ENCODE data around the gene GABRD.

GABRD gene

DNA sequence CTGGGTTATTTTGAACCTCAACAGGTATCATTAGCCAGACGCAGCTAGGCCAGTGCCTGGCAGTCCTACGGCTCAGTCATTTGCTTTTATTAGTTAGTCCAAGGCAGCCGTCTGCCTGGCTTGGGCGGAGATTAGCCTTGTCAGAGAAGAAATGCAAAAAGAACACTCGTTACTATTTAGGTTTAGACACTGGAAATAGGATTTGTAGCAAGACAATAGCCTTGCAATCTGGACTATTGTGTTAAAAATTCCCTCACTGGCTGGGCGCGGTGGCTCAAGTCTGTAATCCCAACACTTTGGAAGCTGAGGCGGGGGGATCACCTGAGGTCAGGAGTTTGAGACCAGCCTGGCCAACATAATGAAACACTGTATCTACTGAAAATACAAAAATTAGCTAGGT, 20.1 kb downstream of the GABRD start:
- no peak for DNase-seq (ENCODE audit: low read depth)

DNA sequence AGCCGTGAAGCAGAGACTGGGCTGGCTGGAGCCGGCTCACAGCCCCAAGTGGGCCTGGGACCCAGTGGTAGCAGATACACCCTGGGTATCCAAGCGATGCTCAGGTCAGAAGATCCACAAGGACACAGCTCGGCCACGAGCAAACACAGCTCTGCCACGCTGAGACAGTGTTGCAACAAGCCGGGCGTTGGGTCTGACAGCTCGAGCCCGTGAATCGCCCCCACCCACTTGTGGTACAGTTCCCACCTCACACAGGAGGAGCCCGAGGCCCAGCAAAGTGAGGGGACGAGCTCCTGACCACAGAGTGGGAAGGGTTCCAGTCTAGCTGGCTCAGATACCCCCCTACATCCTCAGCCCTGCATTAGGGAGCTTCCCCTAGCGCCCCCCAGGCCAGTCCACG, 22.2 kb downstream of the GABRD start:
- no peak for DNase-seq (ENCODE audit: low read depth)

DNA sequence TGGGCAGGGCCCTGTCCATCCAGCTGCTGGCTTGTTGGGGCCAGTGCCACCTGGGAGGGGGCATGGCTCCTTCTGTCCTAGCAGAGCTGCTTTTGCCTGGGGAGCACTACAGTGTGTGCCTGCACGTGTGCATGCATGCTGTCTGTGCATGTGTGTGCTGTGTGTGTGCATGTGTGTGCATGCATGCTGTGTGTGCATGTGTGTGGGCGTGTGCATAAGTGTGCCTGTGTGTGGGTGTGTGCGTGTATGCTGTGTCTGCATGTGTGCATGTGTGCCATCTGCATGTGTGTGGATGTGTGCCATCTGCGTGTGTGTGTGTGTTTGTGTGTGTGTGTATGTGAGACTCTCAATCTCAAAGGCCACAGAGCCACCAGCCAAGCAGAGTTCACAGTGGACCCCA, 22.7 kb downstream of the GABRD start:
- no peak for DNase-seq (ENCODE audit: low read depth)

DNA sequence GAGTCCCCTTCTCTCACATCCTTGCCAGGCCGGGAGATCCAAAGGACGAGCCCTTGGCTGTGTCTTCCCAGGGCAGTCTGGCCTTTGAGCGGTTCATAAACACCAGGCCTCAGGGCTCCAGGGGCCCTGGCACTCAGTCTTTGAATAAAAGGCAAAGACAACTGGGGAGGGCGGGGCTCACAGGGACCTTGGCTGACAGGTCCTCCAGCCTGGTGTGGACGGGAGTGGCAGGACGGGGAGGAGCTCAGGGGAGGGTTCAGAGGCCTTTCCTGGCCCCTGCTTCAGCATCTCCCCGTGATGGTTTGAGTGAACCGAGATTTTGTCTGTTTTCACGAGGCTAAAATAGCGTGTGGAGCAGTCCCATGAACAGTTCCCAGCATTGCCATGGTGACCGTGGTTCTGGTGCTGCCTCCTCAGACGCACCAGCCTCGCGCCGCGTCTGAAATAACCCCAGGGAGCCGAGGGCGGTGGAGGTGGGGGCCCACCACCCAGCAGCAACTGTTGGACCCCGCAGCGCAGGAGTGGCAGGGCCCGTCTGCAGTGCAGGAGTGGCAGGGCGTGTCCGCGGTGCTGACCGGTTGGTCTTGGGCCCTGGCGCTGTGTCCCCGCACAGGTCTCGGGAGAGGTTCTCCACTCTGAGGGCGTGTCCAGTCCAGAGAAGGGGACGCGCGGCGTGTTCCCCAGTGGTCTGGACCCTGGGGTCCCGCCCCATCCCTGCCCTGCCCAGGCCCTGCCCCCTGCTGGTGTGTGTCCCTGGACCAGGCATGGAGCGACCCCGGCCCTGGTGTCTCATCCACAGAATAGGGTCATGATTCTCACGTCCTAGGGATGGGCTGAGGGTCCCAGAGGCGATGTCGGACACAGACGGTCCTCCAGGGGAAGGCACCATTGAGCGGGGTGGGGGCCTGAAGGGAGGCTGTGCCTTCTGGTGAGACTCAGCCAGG, 24.0 kb downstream of the GABRD start:
- DNase-seq (ENCODE audit: low read depth): no peak

DNA sequence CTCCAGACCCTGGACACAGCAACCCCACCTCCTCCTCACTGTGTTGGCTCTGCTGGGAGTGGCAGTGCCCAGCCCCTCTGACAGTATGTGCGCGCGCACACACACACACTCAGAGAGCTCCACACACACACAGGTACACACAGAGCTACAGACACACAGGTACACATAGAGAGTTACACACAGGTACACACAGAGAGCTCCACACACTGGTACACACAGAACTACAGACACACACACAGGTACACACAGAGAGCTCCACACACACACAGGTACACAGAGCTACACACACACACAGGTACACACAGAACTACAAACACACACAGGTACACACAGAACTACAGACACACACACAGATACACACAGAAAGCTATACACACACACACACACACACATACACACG, 24.7 kb downstream of the GABRD start:
- DNase-seq (ENCODE audit: low read depth): no peak

DNA sequence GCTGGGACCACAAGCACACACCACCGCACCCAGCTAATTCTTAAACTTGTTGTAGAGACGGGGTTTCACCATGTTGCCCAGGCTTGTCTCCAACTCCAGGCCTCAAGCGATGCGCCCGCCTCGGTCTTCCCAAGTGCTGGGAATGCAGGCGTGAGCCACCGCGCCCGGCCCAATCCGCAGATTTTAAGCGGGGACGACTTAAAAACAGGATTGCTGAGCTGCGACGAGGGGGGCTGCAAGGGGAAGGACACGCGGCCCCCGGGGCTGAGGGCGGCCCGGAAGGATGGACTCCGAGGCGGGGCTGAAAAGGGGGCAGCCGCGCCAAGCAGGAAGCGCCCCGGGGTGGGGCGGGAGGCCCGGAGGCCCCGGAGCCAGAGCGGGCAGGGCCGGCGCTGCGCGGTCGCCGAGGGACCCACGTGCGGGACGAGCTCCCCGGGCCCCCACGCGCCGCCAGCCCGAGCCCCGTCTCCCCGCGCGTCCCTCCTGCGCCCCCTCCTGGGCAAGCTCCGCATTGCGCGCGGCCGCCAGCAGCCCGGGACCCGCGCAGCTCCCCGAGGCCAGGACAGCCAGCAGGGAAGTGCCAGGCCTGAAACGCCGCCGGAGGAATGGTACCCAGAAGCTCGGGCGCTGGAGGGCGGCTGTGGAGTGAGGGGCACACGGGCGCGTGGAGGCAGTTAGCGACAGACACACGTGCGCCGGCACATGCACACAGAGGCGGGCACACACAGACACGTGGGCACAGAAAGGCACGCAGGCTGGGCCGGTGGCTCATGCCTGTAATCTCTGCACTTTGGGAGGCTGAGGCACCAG, 25.6 kb downstream of the GABRD start:
- DNase-seq (ENCODE audit: low read depth): peak; percentile 71

DNA sequence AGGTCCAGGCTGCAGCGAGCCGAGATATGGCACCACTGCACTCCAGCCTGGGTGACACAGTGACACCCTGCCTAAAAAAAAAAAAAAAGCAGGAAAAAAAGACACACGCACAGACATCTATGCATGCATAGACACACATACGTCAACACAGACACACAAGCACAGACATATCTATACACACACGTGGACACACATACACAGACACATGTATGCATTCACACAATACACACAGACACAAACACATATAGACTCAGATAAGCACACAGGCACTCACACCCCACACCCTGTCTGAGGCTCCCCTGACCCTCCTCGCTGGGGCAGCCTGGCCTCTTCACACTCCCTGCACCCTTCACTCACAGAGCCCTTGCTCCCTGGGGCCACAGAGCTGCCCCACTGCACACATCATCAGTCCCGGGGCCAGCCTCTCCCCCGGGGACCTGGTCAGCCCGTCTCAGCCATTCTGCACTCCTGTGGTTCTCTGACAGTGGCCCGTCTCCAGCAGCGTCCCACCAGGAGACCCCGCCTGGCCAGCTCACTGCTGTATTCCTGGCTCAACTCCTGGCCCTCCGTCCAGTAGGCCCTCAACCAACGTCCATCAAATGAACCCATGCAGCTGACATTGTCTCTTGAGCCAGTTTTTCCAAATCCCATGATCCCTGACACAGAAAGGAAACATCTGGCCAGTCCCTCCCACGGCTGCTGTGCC, 26.5 kb downstream of the GABRD start:
- DNase-seq (ENCODE audit: low read depth): no peak

DNA sequence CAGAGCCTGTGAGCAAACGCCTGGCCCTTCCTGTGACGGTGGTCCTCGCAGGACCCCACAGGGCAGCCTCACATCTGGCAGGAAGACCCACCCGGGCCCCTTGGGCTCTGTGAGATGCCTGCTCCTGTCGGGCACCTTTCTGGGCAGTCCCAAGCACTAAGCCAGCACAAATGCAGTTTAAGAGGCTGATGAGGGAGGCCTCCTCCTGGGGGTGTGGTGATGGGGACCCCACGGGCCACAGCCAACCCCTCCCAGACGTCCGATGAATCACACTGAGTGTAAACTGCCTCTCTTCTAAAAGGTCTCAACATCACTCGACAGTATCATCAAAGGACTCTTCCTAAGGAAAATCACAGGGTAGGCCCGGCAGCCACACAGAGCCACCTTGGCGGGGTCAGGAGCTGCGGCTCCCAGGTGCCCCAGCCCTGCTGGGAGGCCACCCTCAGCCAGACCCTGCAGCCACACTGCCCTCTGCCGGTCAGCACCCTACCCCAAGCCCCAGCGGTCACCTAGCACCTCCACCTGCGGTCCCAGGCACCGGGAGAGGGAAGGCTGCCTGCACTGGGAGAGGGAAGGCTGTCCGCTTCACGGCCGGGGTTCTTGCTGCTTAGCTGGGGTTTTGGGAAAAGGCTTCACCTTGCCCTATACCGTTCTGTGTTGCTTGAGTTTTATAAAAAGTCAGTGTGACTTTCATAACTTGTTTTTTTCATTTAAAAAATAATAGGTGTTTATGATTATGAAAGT, 27.2 kb downstream of the GABRD start:
- DNase-seq (ENCODE audit: low read depth): no peak

DNA sequence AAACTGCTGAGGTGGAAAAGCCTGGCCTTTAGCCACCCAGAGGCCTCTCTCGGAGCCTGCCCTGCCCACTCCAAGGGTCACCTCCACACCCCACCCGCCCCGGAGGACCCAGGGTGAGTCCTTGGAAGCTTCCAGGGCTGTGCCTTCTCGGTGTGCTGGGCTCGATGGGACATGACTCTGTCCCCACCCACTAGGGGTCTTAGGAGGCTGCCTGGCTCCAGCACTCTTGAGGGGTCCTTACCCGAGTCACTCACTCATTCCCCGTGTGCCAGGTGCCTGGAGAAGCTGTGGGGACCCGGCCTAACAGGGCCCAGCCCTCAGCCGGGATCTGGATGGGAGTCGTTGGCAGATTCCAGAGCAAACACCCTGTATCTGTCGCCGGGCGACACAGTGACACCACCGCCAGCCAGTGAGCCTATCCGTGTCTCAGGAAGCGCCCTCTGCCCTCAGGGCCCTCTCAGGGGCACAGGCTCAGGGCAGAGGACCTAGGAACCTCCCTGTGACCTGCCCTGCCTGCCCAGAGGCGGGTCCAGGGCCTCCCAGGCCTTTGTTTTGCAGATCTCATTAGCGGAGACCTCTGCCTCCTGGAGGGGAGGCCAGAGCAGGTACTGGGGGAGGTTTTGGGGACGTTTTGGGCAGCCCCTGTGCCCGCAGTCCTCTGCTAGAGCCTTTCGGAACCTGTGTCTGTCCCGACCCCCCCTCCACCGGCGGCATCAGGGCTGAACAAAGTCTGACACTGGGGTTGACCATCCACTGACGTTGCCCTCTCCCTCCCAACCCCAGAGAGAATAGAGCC, 28.0 kb downstream of the GABRD start:
- no peak for DNase-seq (ENCODE audit: low read depth)

DNA sequence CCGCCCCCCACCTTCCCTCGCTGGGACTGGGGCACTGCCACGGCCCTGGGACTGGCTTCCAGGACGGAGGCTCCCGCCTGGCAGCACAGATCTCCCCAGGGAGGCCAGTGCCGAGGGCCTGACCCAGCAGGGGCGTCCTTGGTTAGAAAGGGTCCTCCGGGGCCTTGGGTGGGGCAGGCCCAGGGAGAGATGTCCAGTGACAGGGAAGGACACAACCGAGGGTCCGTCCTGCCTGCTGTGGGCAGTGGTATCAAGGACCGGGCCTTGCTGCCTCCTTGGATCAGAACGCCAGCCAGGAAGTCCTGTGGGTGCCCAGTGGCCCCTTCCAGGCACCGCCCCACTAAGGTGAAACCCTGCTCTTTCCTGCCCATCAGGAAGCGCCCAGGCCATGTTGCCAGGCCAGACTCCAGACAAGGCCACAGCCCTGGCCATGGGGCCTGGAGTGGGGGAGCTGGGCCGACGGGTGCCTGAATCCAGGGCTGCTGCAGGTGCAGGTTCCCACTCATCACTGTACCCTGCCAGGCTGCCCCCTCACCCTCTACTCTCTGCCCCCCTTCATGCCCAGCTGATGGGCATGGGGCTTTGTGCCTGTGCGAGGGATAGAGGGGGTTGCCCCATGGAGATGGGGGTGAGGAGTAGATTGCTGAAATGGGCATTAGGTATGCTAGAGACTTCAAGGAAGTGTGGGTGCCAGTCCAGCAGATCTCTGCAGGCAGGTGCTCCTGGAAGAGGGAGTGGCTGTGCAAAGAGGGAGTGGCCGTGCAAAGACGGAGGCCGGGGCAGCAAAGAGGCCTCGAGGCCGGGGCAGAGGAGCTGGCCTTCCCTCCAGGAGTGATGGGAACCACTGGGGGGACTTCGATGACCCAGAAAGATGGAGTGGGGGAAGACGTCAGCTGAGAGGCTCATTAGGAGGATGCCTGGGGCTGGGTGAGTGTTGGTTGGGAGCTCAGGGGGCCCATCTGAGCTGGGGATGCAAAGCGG, 28.9 kb downstream of the GABRD start:
- DNase-seq (ENCODE audit: low read depth): no peak

DNA sequence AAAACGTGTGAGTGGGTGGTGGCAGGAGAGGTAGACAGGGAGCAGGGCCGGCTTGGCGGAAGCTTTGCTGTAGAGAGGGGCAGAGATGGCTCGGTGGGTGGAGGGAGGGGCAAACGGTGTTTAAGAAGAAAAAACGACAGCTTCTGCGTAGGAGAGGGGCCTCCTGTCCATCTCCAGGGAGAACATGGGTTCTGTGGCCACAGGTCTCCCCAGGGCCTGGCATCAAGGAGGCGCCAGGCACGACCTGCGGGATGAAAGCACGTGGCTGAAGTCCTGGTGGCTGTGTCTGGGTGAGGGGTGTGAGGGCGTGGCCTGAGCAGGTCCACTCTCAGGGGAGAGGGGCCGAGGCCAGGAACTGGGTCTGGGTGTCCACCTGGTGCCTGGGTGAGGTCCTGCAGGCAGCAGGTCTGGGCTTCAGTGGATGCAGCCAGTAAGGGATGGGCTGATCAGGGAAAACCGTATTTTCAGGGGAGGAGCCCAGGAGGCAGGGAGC, 30.1 kb downstream of the GABRD start:
- no peak for DNase-seq (ENCODE audit: low read depth)

DNA sequence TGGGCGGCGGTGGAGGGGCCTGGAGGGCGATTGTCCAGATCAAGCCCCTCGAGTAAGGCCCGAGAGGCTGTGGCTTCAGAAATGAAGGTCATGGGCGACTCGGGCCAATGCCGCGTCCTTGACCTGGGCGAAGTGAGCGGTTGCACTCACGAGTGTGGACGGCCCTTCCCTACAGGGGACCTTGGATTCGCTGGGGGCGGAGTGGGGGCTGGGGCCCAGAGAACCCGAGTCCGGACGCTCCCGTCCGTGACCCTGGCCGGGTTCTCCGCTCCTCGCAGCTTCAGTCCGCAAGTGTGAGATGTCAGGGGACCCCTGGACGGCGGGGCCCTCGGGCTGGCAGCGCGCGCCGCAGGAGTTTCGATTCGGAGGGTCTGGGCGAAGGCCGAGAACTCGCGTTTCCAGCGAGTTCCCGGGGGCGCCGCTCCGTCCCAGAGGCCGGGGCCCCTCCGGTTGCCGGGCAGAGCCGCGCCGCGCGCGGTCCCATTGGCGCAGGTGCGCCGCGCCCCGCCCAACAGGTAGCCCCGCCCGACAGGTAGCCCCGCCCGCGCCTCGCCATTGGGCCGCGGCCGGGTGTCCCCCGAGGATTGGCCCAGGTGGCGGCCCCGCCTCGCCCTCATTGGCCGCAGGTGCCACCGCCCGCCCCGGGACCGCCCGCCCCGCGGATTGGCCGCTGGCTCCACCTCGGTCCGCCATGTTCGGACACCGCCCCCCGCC, 30.7 kb downstream of the GABRD start, which contains the start of gene PRKCZ:
TSS of gene PRKCZ (plus strand) at position 694 of the 714 bp plus-strand sequence. CDS start 220 bp downstream, outside the sequence.
- DNase-seq (ENCODE audit: low read depth): peak; percentile 92

DNA sequence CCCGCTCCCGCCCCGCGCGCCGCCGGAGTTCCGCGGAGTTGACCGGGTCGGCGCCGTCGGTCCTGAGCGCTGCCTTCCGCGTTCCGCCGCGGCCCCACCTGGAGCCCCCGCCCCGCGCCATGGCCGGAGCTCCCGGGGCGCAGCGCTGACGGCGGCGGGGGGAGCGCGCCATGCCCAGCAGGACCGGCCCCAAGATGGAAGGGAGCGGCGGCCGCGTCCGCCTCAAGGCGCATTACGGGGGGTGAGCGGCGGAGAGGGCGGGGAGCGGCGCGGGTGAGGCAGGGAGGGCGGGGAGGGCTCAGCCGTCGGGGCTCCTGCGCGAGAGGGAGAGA, 31.3 kb downstream of the GABRD start:
- no peak for DNase-seq (ENCODE audit: low read depth)

DNA sequence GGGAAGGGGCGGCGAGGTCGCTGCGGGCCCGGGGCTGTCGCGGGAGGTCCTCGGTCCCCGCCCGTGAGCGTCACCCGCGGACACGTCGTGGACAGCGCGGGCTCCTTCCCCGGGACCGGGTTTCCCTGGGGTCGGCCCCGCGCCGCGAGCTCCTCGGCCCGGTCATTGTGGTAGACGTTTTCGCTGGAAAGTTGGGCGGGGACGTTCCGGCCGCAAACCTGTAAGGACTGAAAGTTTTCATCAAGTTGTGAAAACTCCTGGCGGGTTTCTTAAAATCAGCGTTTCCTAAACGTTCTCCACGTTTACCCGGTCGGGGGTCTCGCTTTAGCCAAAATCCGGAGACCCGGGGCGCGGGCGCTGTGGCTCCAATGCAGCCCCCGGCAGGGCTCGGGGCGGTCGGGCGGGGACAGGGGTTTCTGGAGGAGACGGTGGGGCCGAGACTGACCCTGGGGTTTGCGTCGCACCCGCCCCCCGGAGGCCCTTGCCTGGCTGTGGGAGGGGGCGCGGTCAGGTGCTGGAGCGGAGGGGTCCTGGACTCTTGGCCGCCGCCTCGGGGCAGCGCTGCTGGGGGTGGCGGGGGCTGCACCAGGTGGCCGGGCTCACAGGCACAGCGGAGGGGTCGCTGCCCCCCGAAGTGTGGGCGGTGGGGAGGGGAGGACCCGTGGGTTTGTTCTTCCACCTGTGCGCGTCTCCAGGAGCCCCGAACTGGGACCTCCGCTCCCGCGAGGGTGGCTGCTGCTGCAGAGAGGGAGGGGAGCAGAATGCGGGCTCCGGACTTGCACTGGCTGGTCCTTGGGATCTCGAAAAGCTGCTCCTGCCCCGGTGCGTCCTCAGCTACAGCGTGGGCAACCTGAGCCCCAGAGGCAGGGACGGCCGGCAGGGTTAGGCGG, 31.9 kb downstream of the GABRD start:
- no peak for DNase-seq (ENCODE audit: low read depth)

DNA sequence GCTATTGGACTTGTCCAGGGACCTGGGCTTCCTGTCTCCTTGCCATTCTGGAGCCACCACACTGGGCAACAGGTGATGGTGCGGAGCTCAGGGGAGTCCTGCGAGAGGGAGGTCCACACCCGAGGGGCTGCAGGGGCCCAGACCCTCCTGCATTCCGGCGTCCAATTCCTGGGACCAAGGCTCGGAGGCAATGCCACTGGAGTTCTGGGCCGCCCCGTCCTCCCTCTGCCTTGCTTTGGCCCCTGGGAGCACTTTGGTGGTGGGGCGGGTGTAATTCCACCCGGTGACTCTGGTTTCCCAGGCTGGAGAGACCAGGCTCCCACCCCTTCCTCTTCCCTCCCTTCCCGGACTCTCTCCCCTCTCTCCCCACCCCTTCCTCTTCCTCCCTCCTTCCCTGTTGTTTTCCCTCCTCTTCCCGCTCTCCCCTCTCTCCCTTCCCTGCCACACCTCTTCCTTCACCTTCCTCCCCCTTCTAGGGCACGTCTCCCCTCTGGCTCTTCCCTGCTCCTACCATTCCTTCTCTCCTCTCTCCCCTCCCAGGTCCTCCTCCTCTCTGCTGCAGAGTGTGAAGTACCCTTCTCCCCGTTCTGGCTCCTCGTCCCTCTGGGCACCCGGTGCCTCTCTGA, 33.0 kb downstream of the GABRD start:
- no peak for DNase-seq (ENCODE audit: low read depth)

DNA sequence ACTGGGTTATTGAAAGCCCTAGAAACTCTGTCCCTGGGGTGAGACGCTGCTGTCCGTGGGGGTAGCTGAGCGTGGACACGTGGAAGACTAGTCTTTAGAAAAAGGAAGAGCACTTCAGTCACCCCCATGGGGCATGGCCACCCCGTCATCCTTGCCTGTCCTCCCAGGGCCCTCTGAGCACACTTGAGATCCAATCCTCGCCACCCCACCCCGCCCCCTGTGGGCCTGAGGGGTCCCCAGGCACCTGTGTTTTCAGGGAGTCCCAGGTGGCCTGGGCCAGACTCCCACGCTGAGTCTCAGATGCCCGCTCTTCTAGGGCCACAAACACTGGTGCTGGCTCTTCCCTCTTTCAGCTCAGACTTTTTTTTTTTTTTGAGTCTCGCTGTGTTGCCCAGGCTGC, 33.6 kb downstream of the GABRD start:
- DNase-seq (ENCODE audit: low read depth): no peak

DNA sequence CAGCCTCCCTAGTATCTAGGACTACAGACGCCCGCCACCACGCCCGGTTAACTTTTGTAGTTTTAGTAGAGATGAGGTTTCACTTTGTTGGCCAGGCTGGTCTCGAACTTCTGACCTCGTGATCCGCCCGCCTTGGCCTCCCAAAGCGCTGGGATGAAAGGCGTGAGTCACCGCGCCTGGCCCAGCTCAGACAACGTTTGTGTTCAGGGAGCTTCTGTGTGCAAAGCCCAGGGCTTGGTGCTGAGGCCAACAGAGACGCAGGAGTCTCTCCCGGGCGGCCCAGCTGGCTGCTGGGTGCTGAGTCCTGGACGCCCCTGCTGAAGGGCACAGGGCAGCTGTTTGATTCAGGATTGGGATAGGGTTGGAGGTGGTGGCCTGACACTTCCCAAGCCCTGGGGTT, 34.1 kb downstream of the GABRD start:
- no peak for DNase-seq (ENCODE audit: low read depth)

Measured in stimulated activated CD8-positive, alpha-beta memory T cell treated with anti-CD3 and anti-CD28 coated beads, Interleukin-4, amount 100 ng/mL, for 24 hours (primary cell).